K562 (cell line): Measurements from ENCODE around the gene LZTR1. TPM values are rescaled to one million over a fixed set of nuclear protein-coding genes. Genes with fewer than 3 reads are reported as not detected.

ENCODE experiments used
- ELF4 ChIP-seq: fragments of 450-650 bp; formaldehyde crosslinking; IDR thresholded peaks from 2 replicates; pipeline ENCODE4 v1.4.0; 2022; ENCODE audit warnings: missing genetic modification characterization
- HNRNPLL ChIP-seq: fragments of 200-400 bp; formaldehyde crosslinking; IDR thresholded peaks from 2 replicates; pipeline ENCODE4 v1.6.1; 2017; ENCODE audit warnings: low read length, low read depth, mild to moderate bottlenecking; ENCODE audit not compliant: poor library complexity, severe bottlenecking
- JUND ChIP-seq, 2 experiments: IDR thresholded peaks; 2 replicates in 1 of 2; 3 replicates in 1 of 2; pipeline ENCODE4 v1.6.1; 2011; ENCODE audit warnings: borderline replicate concordance in 2 of 2, low read depth in 2 of 2, low read length in 2 of 2, improper control_type of control experiment in 1 of 2, missing biosample characterization in 1 of 2, missing genetic modification characterization in 1 of 2, missing genetic modification reagents in 1 of 2
- KAT2B ChIP-seq: IDR thresholded peaks from one replicate; pipeline ENCODE4 v1.6.1; 2012; ENCODE audit warnings: low read depth, mild to moderate bottlenecking, control low read depth, inconsistent platforms, low read length, moderate library complexity
- KDM2B ChIP-seq: fragments of 250-450 bp; sonication (Bioruptor Pico); IDR thresholded peaks from 2 replicates; pipeline ENCODE4 v1.8.0; 2021; ENCODE audit warnings: mild to moderate bottlenecking, moderate library complexity
- MTA1 ChIP-seq: fragments of 450-650 bp; IDR thresholded peaks from 2 replicates; pipeline ENCODE4 v1.6.1; 2017; ENCODE audit warnings: borderline replicate concordance
- NR2F6 ChIP-seq: fragments of 450-650 bp; formaldehyde crosslinking; IDR thresholded peaks from 2 replicates; pipeline ENCODE4 v1.4.0; 2020; ENCODE audit warnings: mild to moderate bottlenecking
- RUNX1 ChIP-seq: sonication (generic); IDR thresholded peaks from 2 replicates; pipeline ENCODE4 v1.6.1; 2016; ENCODE audit warnings: antibody characterized with exemption, low read depth
- SMAD1 ChIP-seq: fragments of 150-350 bp; IDR thresholded peaks from 2 replicates; pipeline ENCODE4 v1.6.1; 2014; ENCODE audit warnings: low read length, low read depth; ENCODE audit not compliant: partially characterized antibody
- SP2 ChIP-seq: IDR thresholded peaks from 2 replicates; pipeline ENCODE4 v1.6.1; 2011; ENCODE audit warnings: mild to moderate bottlenecking, low read depth, low read length, moderate library complexity; ENCODE audit not compliant: poor library complexity, severe bottlenecking; ENCODE audit errors: extremely low read depth
- TCF7L2 ChIP-seq: fragments of 150-350 bp; IDR thresholded peaks from 2 replicates; pipeline ENCODE4 v1.6.1; 2016; ENCODE audit warnings: low read depth, mild to moderate bottlenecking, low read length, moderate library complexity
- TCFL5 ChIP-seq: fragments of 250-450 bp; sonication (Bioruptor Pico); conservative IDR thresholded peaks from 2 replicates; pipeline ENCODE4 v1.6.1; 2021; ENCODE audit warnings: mild to moderate bottlenecking, moderate library complexity, matching md5 sums
- ZNF133 ChIP-seq: fragments of 250-450 bp; sonication (Bioruptor Pico); IDR thresholded peaks from 2 replicates; pipeline ENCODE4 v1.4.0; 2020; ENCODE audit warnings: mild to moderate bottlenecking
- ZNF23 ChIP-seq: fragments of 250-450 bp; sonication (Bioruptor Pico); IDR thresholded peaks from 2 replicates; pipeline ENCODE4 v1.4.0; 2020; ENCODE audit warnings: mild to moderate bottlenecking
- ZNF41 ChIP-seq: fragments of 250-450 bp; sonication (Bioruptor Pico); conservative IDR thresholded peaks from 2 replicates; pipeline ENCODE4 v1.4.0; 2020; ENCODE audit warnings: mild to moderate bottlenecking
- ZNF436 ChIP-seq: fragments of 250-450, 450-650 bp; sonication (Bioruptor Pico); formaldehyde crosslinking; IDR thresholded peaks from 2 replicates; pipeline ENCODE4 v1.7.0; 2020; ENCODE audit warnings: mild to moderate bottlenecking
- ZNF668 ChIP-seq: fragments of 250-450 bp; sonication (Bioruptor Pico); IDR thresholded peaks from 2 replicates; pipeline ENCODE4 v1.8.0; 2022; ENCODE audit warnings: mild to moderate bottlenecking, inconsistent platforms
- ZNF76 ChIP-seq: fragments of 250-450 bp; sonication (Bioruptor Pico); IDR thresholded peaks from 2 replicates; pipeline ENCODE4 v1.4.0; 2020; ENCODE audit warnings: mild to moderate bottlenecking, moderate library complexity, borderline replicate concordance
- polyA plus RNA-seq, 8 experiments: library from polyadenylated mRNA; depleted of rRNA in 4 of 8; stranded (reverse) in 5 of 8; unstranded in 3 of 8; fragments of >200 nt; fragmentation: Nextera tagmentation in 2 of 8; fragmentation: Illumina TruSeq in 1 of 8; extraction: Ambion mirVana in 2 of 8; extraction: Trizol in 1 of 8; gene quantifications; 2 replicates each; pipeline versions ENCODE4 v1.2.1 to v1.2.3, GENCODE V29; 2011 to 2014; ENCODE audit warnings: inconsistent platforms in 1 of 8, missing spikeins in 1 of 8
- total RNA-seq, 7 experiments: library from RNA; depleted of rRNA in 6 of 7; stranded (reverse); fragments of >200 nt in 6 of 7; fragmentation: Illumina TruSeq in 2 of 7; extraction: Trizol in 2 of 7; gene quantifications; 2 replicates each; pipeline versions ENCODE4 v1.2.1 to v1.2.3, GENCODE V29; 2011 to 2021; ENCODE audit warnings: low replicate concordance in 1 of 7
- TF ChIP-seq, protein P1 (sequence below): fragments of 450-650 bp; formaldehyde crosslinking; IDR thresholded peaks from 2 replicates; pipeline ENCODE4 v1.4.0; 2022; ENCODE audit warnings: missing genetic modification characterization
- TF ChIP-seq, protein P2 (sequence below): fragments of 250-450 bp; sonication (Bioruptor Pico); IDR thresholded peaks from 2 replicates; pipeline ENCODE4 v1.4.0; 2020; ENCODE audit warnings: mild to moderate bottlenecking
- TF ChIP-seq, protein P3 (sequence below): fragments of 450-650 bp; formaldehyde crosslinking; IDR thresholded peaks from 2 replicates; pipeline ENCODE4 v1.4.0; 2022; ENCODE audit warnings: mild to moderate bottlenecking, moderate library complexity
- TF ChIP-seq, protein P4 (sequence below): sonication (generic); formaldehyde crosslinking; IDR thresholded peaks from 2 replicates; pipeline ENCODE4 v1.8.0; 2022; ENCODE audit warnings: missing genetic modification reagents, mild to moderate bottlenecking, borderline replicate concordance

LZTR1 gene
- total and polyA plus RNA-seq, 9 of the 15 experiments (the other 6 are each of a cell fraction or from before 2014, with no cell fraction given), result 2.2 to 135 (median 63.0) TPM

DNA sequence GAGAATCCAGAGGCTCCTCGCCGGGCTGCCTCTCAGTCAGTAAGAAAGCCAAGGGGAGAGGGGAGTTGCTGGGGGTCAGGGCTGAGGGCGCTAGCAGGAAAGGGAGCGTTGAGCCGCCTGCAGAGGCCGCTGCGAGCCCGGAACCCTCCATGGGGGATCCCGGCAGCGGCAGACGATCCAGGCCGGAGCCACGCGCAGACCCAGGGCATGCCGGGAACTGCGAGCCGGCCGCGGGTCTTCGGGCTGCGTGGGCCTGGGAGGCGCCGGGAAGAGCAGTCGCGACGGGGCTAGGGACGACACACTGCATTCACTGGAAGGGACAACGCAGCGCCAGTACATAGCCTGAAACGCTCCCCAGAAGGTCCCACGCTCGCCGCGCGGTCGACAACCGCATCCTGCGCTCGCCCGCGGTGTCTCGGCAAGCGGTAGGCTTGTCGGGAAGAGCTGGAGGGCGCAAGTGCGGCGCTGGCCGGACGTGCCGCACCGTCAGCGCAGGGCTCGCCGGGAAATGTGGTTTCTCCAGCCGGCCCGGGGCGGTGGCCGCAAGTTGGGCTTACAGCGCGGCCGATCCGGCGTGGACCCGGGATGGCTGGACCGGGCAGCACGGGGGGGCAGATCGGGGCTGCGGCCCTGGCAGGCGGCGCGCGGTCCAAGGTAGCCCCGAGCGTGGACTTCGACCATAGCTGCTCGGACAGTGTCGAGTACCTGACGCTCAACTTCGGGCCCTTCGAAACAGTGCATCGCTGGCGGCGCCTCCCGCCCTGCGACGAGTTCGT, at the start of gene LZTR1 (continued):
- TF ChIP-seq ZNF23 (CRISPR knock-in tag) (peak; percentile 68; the same call in 1 of the 2 replicates), HNRNPLL (peak; percentile 98), KDM2B (CRISPR knock-in tag) (peak; percentile 98), SMAD1 (peak; percentile 97), JUND (IDR thresholded peaks at IDR 0.05; ENCODE audit: borderline replicate concordance, low read depth, low read length) (peak; percentile 69; the same call in 1 of the 2 replicates), JUND (tag; IDR thresholded peaks at IDR 0.05; ENCODE audit: borderline replicate concordance, low read depth, low read length) (peak; percentile 88; the same call in 2 of the 3 replicates), NR2F6 (CRISPR knock-in tag) (peak; percentile 92), ELF4 (peak; percentile 99), ZNF436 (CRISPR knock-in tag) (no peak), TCF7L2 (peak; percentile 29; the same call in 1 of the 2 replicates), TCFL5 (peak; percentile 89), RUNX1 (no peak), SP2 (peak; percentile 8), MTA1 (no peak), KAT2B (peak; percentile 74), ZNF76 (peak; percentile 100), ZNF41 (CRISPR knock-in tag) (peak; percentile 85), ZNF133 (CRISPR knock-in tag) (peak; percentile 95), ZNF668 (CRISPR knock-in tag) (peak; percentile 94)
- TF ChIP-seq, protein P1, sequence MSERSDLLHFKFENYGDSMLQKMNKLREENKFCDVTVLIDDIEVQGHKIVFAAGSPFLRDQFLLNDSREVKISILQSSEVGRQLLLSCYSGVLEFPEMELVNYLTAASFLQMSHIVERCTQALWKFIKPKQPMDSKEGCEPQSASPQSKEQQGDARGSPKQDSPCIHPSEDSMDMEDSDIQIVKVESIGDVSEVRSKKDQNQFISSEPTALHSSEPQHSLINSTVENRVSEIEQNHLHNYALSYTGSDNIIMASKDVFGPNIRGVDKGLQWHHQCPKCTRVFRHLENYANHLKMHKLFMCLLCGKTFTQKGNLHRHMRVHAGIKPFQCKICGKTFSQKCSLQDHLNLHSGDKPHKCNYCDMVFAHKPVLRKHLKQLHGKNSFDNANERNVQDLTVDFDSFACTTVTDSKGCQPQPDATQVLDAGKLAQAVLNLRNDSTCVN (CRISPR knock-in tag), result peak; percentile 98
- TF ChIP-seq, protein P2, sequence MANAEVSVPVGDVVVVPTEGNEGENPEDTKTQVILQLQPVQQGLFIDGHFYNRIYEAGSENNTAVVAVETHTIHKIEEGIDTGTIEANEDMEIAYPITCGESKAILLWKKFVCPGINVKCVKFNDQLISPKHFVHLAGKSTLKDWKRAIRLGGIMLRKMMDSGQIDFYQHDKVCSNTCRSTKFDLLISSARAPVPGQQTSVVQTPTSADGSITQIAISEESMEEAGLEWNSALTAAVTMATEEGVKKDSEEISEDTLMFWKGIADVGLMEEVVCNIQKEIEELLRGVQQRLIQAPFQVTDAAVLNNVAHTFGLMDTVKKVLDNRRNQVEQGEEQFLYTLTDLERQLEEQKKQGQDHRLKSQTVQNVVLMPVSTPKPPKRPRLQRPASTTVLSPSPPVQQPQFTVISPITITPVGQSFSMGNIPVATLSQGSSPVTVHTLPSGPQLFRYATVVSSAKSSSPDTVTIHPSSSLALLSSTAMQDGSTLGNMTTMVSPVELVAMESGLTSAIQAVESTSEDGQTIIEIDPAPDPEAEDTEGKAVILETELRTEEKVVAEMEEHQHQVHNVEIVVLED (CRISPR knock-in tag), result peak; percentile 98
- TF ChIP-seq, protein P3, sequence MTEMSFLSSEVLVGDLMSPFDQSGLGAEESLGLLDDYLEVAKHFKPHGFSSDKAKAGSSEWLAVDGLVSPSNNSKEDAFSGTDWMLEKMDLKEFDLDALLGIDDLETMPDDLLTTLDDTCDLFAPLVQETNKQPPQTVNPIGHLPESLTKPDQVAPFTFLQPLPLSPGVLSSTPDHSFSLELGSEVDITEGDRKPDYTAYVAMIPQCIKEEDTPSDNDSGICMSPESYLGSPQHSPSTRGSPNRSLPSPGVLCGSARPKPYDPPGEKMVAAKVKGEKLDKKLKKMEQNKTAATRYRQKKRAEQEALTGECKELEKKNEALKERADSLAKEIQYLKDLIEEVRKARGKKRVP, result peak; percentile 84
- TF ChIP-seq, protein P4, sequence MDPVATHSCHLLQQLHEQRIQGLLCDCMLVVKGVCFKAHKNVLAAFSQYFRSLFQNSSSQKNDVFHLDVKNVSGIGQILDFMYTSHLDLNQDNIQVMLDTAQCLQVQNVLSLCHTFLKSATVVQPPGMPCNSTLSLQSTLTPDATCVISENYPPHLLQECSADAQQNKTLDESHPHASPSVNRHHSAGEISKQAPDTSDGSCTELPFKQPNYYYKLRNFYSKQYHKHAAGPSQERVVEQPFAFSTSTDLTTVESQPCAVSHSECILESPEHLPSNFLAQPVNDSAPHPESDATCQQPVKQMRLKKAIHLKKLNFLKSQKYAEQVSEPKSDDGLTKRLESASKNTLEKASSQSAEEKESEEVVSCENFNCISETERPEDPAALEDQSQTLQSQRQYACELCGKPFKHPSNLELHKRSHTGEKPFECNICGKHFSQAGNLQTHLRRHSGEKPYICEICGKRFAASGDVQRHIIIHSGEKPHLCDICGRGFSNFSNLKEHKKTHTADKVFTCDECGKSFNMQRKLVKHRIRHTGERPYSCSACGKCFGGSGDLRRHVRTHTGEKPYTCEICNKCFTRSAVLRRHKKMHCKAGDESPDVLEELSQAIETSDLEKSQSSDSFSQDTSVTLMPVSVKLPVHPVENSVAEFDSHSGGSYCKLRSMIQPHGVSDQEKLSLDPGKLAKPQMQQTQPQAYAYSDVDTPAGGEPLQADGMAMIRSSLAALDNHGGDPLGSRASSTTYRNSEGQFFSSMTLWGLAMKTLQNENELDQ, result no peak
